Esophagus squamous epithelium (tissue), 5 donors: ENCODE measurements around the gene PLA2G10. TPM values are rescaled to one million over a fixed set of nuclear protein-coding genes. Genes with fewer than 3 reads are reported as not detected.

Experiments
- DNase-seq: peaks from one replicate; lab custom pipeline; 2025; lab: John Stamatoyannopoulos, UW
- H3K27ac ChIP-seq, 4 donors: fragments of 200-600 bp; sonication (generic); one replicate each; pipeline ENCODE4 v1.5.1; 2016 to 2019; ENCODE audit warnings: mild to moderate bottlenecking in 1 of 4
- H3K27me3 ChIP-seq, 4 donors: fragments of 200-600 bp; sonication (generic); 1 replicate in 3 of 4; 2 replicates in 1 of 4; pipeline versions ENCODE4 v1.5.1 to v1.6.0; 2017 to 2021; ENCODE audit warnings: antibody characterized with exemption in 1 of 4
- H3K36me3 ChIP-seq, 3 donors: fragments of 200-600 bp; sonication (generic); one replicate each; pipeline ENCODE4 v1.5.1; 2016 to 2019
- H3K4me1 ChIP-seq, 3 donors: fragments of 200-600 bp; sonication (generic); one replicate each; pipeline ENCODE4 v1.5.1; 2017 to 2019
- H3K4me3 ChIP-seq, 4 donors: fragments of 200-600 bp; sonication (generic); 1 replicate in 3 of 4; 2 replicates in 1 of 4; pipeline ENCODE4 v1.5.1; 2016 to 2019; ENCODE audit warnings: mild to moderate bottlenecking in 2 of 4, moderate library complexity in 1 of 4
- H3K9me3 ChIP-seq, 3 donors: fragments of 200-600 bp; sonication (generic); one replicate each; pipeline ENCODE4 v1.5.1; 2016 to 2019
- POLR2A ChIP-seq, 4 donors: fragments of 450-650 bp; IDR thresholded peaks; one replicate each; pipeline ENCODE4 v1.6.1; 2017; ENCODE audit warnings: antibody characterized with exemption in 4 of 4, mild to moderate bottlenecking in 4 of 4, moderate library complexity in 3 of 4
- WGBS, 2 donors: methylation state at CpG; one replicate each; pipeline ENCODE4 v1.1.5; 2018; 5-methylcytosine and 5-hydroxymethylcytosine counted together
- intact Hi-C: fragments of 100-400 bp; cut with DNase I; formaldehyde crosslinking; loops from one replicate; pipeline ENCODE4 v1.15.0; 2022
- small RNA-seq, 4 donors: library from RNA; depleted of rRNA; stranded (forward); fragments of <200 nt; gene quantifications; one replicate each; pipeline ENCODE3, GENCODE V24; 2016
- total RNA-seq, 4 donors: library from RNA; depleted of rRNA; stranded (reverse); fragments of >200 nt; gene quantifications; one replicate each; pipeline ENCODE4 v1.1.0, GENCODE V29; 2016
- TF ChIP-seq, protein P1 (sequence below), 6 experiments: fragments of 450-650 bp in 4 of 6; fragments of 200-600 bp in 2 of 6; sonication (generic) in 2 of 6; IDR thresholded peaks; one replicate each; pipeline ENCODE4 v1.5.1; 2016 to 2019; ENCODE audit warnings: antibody characterized with exemption in 6 of 6, mild to moderate bottlenecking in 4 of 6, moderate library complexity in 4 of 6
- donor health status: DM: yes; HTN: yes; CAD: no.

The PLA2G10 gene
- total RNA-seq, 4 donors from 2014 or later = 0.66 TPM; not detected in 3

DNA sequence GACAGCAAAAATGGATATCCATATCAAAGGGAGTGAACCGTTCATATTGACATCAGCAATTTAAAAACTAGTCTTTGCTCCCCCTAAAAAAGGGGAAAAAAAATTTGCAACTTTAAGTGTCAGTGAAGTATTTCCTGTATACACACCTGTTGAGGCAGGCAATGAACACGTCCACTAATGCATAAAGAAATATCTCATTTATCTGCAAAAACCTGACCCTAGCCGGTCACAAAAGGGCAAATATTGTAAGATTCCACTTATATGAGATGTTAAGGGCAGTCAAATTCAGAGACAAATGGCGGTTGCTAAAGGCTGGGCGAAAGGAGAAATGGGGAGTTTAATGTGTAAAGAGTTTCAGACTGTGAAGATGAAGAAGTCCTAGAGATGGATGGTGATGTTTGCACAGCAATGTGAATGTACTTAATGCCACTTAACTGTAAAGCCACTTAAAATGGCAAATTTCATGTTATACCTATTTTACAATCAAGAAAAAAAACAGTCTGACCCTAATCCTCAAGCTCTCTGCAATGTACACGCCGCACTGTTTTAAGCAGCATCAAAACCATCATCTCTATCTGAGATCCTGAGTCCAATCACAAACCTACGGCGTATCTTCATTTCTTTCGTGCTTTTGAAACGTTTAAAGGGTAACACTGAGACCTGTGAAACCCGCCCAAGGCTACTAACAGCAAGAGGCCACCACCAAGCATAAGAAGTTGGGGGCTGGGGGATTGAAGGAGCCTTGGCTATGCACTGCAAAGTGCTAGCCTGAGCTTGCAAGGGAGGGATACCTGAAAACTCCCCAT, 65.1 kb downstream of the PLA2G10 start:
- Histone ChIP-seq H3K27ac (peak overlapping the region; percentile 88 to 97 (median 92)), H3K4me1 (peaks cover 0 to 49% (median 30%) of the 10 kb centered on the region in 3 donors), H3K27me3 (no peaks in the 10 kb centered on the region), H3K4me3 (peak overlapping the region; percentile 55 to 96 (median 80)), H3K36me3 (peaks cover 0 to 47% (median 0%) of the 10 kb centered on the region in 3 donors), H3K9me3 (no peaks in the 10 kb centered on the region)
- TF ChIP-seq, protein P1, sequence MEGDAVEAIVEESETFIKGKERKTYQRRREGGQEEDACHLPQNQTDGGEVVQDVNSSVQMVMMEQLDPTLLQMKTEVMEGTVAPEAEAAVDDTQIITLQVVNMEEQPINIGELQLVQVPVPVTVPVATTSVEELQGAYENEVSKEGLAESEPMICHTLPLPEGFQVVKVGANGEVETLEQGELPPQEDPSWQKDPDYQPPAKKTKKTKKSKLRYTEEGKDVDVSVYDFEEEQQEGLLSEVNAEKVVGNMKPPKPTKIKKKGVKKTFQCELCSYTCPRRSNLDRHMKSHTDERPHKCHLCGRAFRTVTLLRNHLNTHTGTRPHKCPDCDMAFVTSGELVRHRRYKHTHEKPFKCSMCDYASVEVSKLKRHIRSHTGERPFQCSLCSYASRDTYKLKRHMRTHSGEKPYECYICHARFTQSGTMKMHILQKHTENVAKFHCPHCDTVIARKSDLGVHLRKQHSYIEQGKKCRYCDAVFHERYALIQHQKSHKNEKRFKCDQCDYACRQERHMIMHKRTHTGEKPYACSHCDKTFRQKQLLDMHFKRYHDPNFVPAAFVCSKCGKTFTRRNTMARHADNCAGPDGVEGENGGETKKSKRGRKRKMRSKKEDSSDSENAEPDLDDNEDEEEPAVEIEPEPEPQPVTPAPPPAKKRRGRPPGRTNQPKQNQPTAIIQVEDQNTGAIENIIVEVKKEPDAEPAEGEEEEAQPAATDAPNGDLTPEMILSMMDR (IDR thresholded peaks at IDR 0.05) = no peak
- no peak for TF ChIP-seq POLR2A (IDR thresholded peaks at IDR 0.05)
- WGBS, 2 donors = 41 to 44% methylated on average over 11 to 12 of the region's 12 CpGs
- DNase-seq = no peak
- intact Hi-C loops = no loop called here

DNA sequence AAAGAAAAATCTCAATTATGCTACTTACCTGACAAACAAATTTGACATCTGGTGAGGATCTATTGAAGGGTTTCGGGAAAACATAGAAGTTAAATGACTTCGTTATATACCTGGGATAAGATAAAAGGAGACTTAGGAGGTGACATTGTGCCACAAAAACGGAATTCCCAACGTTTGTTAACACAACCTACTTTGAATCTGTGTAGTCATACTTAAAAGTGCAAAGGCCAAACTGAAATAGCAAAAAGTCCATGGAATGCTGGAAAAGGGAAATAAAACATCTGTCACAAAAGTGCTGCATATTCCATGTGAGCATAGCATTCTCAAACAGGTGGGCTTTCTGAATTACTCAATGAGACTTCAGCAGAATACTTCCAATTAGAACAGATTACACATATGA, 67.0 kb downstream of the PLA2G10 start:
- intact Hi-C loops = no loop called here
- WGBS, 2 donors = 90 to 94% methylated on average over 4 of the region's 4 CpGs
- DNase-seq = no peak
- no peak overlapping the region for H3K27ac ChIP-seq
- TF ChIP-seq, protein P1 (IDR thresholded peaks at IDR 0.05) = no peak
- TF ChIP-seq POLR2A (IDR thresholded peaks at IDR 0.05) = no peak
- no peaks in the 10 kb centered on the region for H3K27me3 ChIP-seq
- H3K4me1 ChIP-seq = peaks cover 0 to 37% (median 23%) of the 10 kb centered on the region in 3 donors
- no peak overlapping the region for H3K4me3 ChIP-seq
- H3K9me3 ChIP-seq = no peaks in the 10 kb centered on the region
- H3K36me3 ChIP-seq = peaks cover 0 to 66% (median 5%) of the 10 kb centered on the region in 3 donors

Small RNA genes lying within 50 kb of the gene (small RNA-seq; reads per million reads assigned to genes)
- gene RNU7-125P = 0 reads per million in 4 donors

Other genes with a start within 250 kb of the PLA2G10 start
- 10 to 100 TPM; 11.4 to 26.9 (median 20.7) TPM for gene PARN, start 64.0 kb downstream of the PLA2G10 start, total RNA-seq
- 10 to 100 TPM; 15.1 to 40.4 (median 22.9) TPM for gene BFAR, start 61.4 kb downstream of the PLA2G10 start, total RNA-seq
- gene NPIPA3, start 9.1 kb upstream of the PLA2G10 start, total RNA-seq = 1 to 10 TPM in 1 of 4 donors, under 1 TPM in 1, not detected in 2; 0.79 to 2.1 TPM
- 1 to 10 TPM in 1 of 4 donors, under 1 TPM in 1, not detected in 2; 0.79 to 2.1 TPM for gene NPIPA2, start 48.2 kb upstream of the PLA2G10 start, total RNA-seq
- 10 to 100 TPM; 34.1 to 73.9 (median 42.5) TPM for gene NOMO1, start 139.4 kb upstream of the PLA2G10 start, total RNA-seq
- 10 to 100 TPM; 14.5 to 88.7 (median 32.2) TPM for gene NPIPA1, start 243.1 kb upstream of the PLA2G10 start, total RNA-seq